Ecto neural progenitor cell (in vitro differentiated cells): ENCODE results near the gene PRKCZ.

Experiments
- DNase-seq: peaks from one replicate; pipeline ENCODE4 v3.0.0-alpha.2; 2018; ENCODE audit warnings: low spot score

Gene PRKCZ

GRCh38 chr1:2229911-2230731, 179.9 kb downstream of the PRKCZ start:
- DNase-seq: no peak

- no peak for DNase-seq
Measured at GRCh38 chr1:2230781-2231531, 180.7 kb downstream of the PRKCZ start.

- no peak for DNase-seq
Measured at GRCh38 chr1:2231532-2232254, 181.5 kb downstream of the PRKCZ start.

GRCh38 chr1:2232255-2232915, 182.2 kb downstream of the PRKCZ start:
- DNase-seq: no peak

GRCh38 chr1:2232916-2233438, 182.8 kb downstream of the PRKCZ start:
- no peak for DNase-seq

- no peak for DNase-seq
Measured at GRCh38 chr1:2233468-2233867, 183.3 kb downstream of the PRKCZ start.

GRCh38 chr1:2233997-2234761, 184.0 kb downstream of the PRKCZ start:
- DNase-seq: no peak

- DNase-seq: no peak
Measured at GRCh38 chr1:2234762-2235113, 184.5 kb downstream of the PRKCZ start.
